ENCODE data around the gene MRPL34.

Gene MRPL34

GRCh38 chr19:17329366-17330261, 23.9 kb downstream of the MRPL34 start:
- no peak for DNase-seq

- DNase-seq, result no peak
Observed at GRCh38 chr19:17330262-17331044, 24.8 kb downstream of the MRPL34 start.

- DNase-seq, result no peak
Observed at GRCh38 chr19:17331045-17331558, 25.4 kb downstream of the MRPL34 start.

GRCh38 chr19:17332360-17332676, 26.6 kb downstream of the MRPL34 start:
- DNase-seq, result no peak

- peak; percentile 70 for DNase-seq
Observed at GRCh38 chr19:17332677-17333581, 27.3 kb downstream of the MRPL34 start.

GRCh38 chr19:17333611-17334413, 28.1 kb downstream of the MRPL34 start:
- DNase-seq, result peak; percentile 73

DNA sequence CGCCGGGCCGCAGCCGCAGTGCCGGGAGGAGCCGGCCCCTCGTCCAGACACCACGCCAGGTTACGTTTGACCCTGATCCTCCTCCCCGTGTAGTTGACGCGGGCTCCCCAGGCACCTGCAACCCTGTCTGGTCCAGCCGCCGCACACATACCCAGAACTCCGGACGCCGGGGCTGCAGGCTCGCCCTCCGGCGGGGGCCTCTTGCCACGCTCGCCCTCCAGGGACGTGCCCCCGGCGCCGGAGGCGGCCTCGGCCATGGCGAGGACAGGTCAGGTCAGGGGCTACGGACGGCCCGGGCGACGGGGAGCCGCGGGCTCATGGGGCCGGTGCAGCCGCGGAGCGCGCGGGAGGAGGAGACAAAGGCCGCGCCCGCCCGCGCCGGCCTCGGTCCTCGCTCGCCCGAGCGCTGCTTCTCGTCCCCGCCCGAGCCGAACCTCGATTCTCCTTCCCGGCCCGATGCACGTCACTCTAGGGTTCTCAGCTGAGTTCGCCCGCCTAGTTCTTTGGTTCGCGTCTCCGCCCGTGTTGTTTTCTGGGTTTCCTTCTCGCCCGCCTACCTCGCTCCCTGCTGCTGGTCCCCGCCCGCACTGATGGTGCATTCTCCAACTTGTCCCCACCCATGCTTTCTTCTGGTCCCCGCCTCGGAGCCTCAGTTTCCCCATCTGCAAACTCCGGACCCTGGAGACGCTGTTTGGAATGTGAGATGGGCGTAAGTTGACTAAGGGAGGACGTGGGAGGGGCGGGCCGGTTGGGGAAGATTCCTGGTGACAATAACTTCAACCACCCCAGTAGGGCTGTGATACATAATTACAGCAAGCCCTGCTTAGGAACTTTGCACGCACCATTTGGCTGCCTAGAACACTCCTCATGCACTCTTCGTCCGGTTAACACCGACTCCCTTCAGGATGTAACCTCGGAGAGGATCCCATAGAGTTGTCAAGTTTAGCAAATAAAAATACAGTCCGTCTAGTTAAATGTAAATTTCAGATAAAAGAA, 29.0 kb downstream of the MRPL34 start, which contains the start of gene ANO8:
TSS of gene ANO8 (minus strand) at position 442 of the 996 bp plus-strand sequence. CDS start at position 257, 185 bp downstream.
- peak; percentile 95 for DNase-seq

GRCh38 chr19:17335575-17335974, 29.9 kb downstream of the MRPL34 start:
- no peak for DNase-seq

DNA sequence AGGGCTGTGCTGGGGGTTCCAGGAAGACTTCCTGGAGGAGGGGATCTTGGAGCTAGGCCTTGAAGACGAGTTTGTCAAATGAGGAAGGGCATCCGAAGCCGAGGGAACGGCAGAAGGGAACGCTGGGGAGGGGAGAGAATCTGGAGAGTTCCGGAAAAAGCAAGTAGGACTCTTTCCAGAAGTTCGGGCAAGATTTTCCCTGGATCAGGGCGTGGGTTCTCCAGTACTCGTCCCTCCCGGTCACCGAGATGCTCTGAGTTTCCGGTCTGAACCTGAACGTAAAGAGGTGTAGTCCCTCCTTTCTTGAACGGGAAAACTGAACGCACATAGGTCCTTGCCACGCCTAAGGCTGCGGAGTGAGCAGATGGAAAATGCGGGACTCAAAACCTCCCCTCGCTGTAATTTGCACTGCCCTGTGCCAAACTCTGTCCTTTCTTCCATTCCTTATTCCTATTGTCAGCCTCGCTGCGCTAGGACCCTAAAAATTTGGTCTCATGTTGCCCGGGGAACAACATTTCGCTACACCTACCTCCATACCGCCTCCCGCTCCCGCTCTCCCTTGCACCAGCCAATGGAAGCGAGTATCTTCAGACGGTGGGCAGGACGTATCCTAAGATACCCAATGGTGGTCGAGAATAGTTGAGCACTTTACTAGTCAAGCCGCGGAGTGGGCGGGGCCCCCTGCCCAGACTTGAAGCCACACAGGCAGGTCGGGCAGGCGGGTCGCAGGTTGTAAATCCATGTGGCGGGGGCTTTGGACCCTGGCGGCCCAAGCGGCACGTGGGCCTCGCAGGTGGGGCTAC, 31.4 kb downstream of the MRPL34 start, which contains the start of gene GTPBP3:
TSS of gene GTPBP3 (plus strand) at position 682 of the 803 bp plus-strand sequence. CDS start at position 741, 59 bp downstream.
- DNase-seq, result peak; percentile 97

GRCh38 chr19:17337675-17338432, 32.2 kb downstream of the MRPL34 start:
- no peak for DNase-seq

DNA sequence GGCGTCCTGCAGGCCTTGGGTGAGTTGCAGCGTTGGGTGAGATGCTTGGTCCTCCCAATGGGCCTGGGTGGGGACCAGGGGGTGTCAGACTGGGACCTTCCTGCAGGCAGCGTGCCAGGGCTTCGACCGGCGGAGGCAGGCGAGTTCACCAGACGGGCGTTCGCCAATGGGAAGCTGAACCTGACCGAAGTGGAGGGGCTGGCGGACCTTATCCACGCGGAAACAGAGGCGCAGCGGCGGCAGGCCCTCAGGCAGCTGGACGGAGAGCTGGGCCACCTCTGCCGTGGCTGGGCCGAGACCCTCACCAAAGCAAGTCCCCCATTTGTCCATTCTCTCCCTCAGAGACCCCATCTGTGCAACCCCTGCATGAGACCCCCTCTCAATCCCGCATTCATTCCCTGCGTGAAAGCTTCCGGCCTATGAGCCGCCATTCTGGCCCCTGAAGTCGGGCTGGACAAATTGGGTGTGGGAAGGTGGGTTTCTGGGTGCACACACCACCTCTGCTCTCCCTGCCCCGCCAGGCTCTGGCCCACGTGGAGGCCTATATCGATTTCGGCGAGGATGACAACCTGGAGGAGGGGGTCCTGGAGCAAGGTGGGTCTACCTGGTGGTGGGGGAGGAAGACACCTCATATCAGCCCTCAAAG, 32.9 kb downstream of the MRPL34 start:
- no peak for DNase-seq

DNA sequence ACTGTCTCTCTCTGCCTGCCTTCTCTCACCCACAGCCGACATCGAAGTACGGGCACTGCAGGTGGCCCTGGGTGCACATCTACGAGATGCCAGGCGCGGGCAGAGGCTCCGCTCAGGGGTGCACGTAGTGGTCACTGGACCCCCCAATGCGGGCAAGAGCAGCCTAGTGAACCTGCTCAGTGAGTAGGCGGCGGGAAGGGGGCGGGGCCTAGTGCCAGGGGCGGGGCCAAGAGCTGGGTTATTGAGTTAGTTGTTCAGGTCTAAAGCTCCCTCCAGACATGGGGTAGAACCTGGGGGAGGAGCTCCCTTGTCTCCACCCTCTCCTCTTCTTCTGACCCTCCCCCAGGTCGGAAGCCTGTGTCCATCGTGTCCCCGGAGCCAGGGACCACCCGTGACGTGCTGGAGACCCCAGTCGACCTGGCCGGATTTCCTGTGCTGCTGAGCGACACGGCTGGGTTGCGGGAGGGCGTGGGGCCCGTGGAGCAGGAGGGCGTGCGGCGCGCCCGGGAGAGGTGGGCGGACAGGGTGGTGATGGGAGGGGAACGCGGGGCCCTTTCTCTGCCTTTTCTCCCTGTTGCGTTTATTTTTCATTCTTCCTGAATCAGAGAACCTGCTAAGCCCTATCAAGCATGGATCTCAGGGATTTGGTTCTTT, 33.5 kb downstream of the MRPL34 start:
- DNase-seq, result no peak

GRCh38 chr19:17340302-17340870, 34.7 kb downstream of the MRPL34 start:
- no peak for DNase-seq

- no peak for DNase-seq
Observed at GRCh38 chr19:17340871-17341357, 35.2 kb downstream of the MRPL34 start.

GRCh38 chr19:17341386-17341785, 35.7 kb downstream of the MRPL34 start:
- DNase-seq, result no peak

GRCh38 chr19:17341845-17342244, 36.2 kb downstream of the MRPL34 start:
- no peak for DNase-seq

DNA sequence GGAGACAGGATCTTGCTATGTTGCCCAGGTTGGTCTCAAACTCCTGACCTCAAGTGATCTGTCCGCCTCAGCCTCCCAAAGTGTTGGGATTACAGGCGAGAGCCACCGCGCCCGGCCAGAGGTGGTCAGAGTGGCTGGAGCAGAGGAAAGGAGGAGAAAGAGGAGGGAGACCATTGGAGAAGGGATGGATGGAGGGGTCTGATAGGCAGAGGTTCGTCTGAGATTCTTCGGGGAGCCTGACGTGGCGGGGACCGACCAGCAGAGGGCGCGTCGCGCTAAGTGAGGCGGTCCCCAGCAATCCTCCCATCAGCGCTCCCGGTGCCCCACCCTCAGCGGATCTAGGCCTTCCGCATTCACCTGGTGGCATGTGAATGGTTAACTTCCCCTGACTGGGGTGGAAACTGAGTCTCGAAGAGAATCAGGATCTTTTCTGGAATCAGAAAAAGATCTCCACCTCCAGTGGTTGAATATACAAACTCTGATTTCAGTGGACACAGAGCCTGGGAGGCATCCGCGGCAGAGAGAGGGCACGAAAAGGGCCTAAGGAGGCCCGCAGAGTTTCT, 40.5 kb downstream of the MRPL34 start:
- peak; percentile 65 for DNase-seq

All from CD4-positive, alpha-beta T cell treated with Interleukin-15 for 1 hour (primary cell).